NB4 (cell line): Measurements from ENCODE around the gene PROX1.

ENCODE experiments used
- CTCF ChIP-seq: IDR thresholded peaks from one replicate; pipeline ENCODE4 v1.5.1; 2012; ENCODE audit warnings: low read depth, low read length
- POLR2A ChIP-seq: IDR thresholded peaks from 2 replicates; pipeline ENCODE4 v1.6.1; 2011; ENCODE audit warnings: mild to moderate bottlenecking; ENCODE audit not compliant: insufficient read length; ENCODE audit errors: extremely low read depth

- no peak for TF ChIP-seq CTCF
- TF ChIP-seq POLR2A: no peak
Measured at GRCh38 chr1:214019499-214019898, 31.7 kb downstream of the PROX1 start.
